GM12874 (cell line): ENCODE measurements around the gene UFSP2.

Experiments used
- TF ChIP-seq, protein P1 (sequence below): IDR thresholded peaks from 2 replicates; pipeline ENCODE4 v1.5.1; 2011; ENCODE audit warnings: low read depth, mild to moderate bottlenecking, control low read depth, low read length, moderate library complexity; ENCODE audit not compliant: insufficient read depth

The UFSP2 gene

DNA sequence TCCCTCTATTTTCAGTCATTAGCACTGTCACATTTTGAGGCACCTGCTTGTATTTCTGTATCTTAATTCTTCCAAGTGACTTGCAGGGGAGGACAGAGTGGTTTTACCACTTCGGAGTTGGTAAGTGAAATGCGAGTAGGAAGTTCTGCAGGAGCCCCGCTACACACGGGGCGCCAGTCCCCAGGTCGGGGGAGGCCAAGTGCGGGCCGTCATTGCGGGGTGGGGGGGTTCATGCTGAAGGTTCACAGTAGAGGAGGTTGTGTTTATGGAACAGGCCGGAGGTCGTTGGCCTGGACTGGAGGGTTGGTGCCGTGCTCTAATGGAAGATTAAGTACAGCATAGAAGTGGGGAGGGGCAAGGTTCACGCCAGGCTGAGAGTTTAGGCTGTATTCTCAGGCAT is 74.1 kb downstream of the UFSP2 start:
- TF ChIP-seq, protein P1, sequence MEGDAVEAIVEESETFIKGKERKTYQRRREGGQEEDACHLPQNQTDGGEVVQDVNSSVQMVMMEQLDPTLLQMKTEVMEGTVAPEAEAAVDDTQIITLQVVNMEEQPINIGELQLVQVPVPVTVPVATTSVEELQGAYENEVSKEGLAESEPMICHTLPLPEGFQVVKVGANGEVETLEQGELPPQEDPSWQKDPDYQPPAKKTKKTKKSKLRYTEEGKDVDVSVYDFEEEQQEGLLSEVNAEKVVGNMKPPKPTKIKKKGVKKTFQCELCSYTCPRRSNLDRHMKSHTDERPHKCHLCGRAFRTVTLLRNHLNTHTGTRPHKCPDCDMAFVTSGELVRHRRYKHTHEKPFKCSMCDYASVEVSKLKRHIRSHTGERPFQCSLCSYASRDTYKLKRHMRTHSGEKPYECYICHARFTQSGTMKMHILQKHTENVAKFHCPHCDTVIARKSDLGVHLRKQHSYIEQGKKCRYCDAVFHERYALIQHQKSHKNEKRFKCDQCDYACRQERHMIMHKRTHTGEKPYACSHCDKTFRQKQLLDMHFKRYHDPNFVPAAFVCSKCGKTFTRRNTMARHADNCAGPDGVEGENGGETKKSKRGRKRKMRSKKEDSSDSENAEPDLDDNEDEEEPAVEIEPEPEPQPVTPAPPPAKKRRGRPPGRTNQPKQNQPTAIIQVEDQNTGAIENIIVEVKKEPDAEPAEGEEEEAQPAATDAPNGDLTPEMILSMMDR: no peak
